ENCODE results near the gene KIFC3. TPM values are rescaled to one million over a fixed set of nuclear protein-coding genes. Genes with fewer than 3 reads are reported as not detected.

Gene KIFC3
- total RNA-seq, 2 donors from 2014 or later = 3.8 to 5.7 TPM

DNA sequence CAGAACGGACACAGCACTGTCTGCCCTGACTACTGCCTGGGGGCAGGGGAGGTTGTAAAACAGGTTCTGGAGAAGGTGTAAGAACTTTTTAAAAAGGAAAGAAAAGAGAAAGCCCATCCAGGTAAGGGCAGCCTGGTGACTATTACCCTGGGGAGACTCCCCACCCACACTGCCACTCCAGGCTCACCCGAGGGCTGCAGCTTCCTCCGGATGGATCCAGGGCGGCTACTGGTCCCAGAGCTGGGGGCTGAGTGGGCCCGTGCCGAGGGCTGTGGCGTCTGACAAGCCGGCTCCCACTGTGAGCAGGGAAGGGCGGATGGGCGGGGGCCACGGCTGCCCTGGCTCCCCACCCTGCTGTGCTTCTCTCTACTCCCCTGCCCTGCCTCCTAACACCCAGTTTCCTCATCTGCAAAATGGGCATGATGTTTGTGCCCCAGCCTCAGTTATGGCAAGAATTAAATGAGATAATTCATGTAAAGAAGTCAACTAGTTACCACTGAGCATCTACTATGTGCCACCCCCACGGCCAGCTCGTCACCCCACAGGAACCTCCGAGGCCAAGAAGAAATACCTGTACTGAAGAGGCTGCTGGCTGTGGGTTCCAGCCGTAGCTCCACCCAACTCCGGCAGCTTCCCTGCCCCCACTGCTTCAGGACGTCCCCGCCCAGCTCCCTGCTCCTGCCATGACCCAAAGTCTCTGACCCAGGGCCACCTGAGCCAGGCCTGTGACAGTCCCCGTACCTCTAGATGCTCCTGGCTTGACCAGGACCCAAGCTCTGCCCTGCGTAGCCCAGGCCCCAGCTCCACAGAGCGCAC, 42.5 kb downstream of the KIFC3 start:
- Histone ChIP-seq H3K36me3 (no peaks in the 10 kb centered on the region), H3K4me3 (no peak overlapping the region), H3K9me3 (no peaks in the 10 kb centered on the region), H3K27me3 (no peaks in the 10 kb centered on the region), H3K9ac (ENCODE audit: low read depth in 2 of 2, low read length in 2 of 2) (no peak overlapping the region), H3K27ac (no peak overlapping the region), H3K4me1 (no peaks in the 10 kb centered on the region)
- DNase-seq = no peak
- intact Hi-C loops (cut with DNase I) = loop anchor here (10.0 kb wide), 1 partner anchor 235 kb away; no protein-coding TSS in a partner anchor
- TF ChIP-seq, protein P1, sequence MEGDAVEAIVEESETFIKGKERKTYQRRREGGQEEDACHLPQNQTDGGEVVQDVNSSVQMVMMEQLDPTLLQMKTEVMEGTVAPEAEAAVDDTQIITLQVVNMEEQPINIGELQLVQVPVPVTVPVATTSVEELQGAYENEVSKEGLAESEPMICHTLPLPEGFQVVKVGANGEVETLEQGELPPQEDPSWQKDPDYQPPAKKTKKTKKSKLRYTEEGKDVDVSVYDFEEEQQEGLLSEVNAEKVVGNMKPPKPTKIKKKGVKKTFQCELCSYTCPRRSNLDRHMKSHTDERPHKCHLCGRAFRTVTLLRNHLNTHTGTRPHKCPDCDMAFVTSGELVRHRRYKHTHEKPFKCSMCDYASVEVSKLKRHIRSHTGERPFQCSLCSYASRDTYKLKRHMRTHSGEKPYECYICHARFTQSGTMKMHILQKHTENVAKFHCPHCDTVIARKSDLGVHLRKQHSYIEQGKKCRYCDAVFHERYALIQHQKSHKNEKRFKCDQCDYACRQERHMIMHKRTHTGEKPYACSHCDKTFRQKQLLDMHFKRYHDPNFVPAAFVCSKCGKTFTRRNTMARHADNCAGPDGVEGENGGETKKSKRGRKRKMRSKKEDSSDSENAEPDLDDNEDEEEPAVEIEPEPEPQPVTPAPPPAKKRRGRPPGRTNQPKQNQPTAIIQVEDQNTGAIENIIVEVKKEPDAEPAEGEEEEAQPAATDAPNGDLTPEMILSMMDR (IDR thresholded peaks at IDR 0.05) = no peak

DNA sequence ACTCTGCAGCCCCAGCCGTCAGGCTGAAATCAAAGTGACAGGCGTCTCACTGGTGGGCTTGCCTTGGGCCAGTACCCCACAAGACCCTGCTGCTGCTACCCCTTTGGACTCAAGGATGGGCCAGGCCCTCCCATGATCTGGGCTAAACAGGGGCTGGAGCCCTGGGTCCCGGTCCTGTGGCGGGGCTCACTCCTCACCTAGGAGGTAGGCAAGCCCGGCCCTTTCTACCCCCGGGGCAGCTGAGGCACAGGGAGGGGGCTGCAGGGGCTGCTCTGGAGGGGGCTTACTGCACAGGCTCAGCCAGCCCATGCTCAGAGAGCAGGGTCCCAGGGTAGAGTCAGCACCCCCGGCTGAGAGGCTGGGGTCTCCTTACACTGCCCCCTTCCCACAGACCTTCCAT, 43.2 kb downstream of the KIFC3 start:
- Histone ChIP-seq H3K4me1 (no peaks in the 10 kb centered on the region), H3K4me3 (no peak overlapping the region), H3K9ac (ENCODE audit: low read depth in 2 of 2, low read length in 2 of 2) (no peak overlapping the region), H3K9me3 (no peaks in the 10 kb centered on the region), H3K36me3 (no peaks in the 10 kb centered on the region), H3K27ac (no peak overlapping the region), H3K27me3 (no peaks in the 10 kb centered on the region)
- intact Hi-C loops (cut with DNase I) = loop anchor here (10.0 kb wide), 1 partner anchor 236 kb away; no protein-coding TSS in a partner anchor
- DNase-seq = no peak
- TF ChIP-seq, protein P1 (IDR thresholded peaks at IDR 0.05) = no peak

- DNase-seq = no peak
- Histone ChIP-seq H3K4me3 (no peak overlapping the region), H3K36me3 (no peaks in the 10 kb centered on the region), H3K4me1 (no peaks in the 10 kb centered on the region), H3K27me3 (no peaks in the 10 kb centered on the region), H3K9ac (ENCODE audit: low read depth in 2 of 2, low read length in 2 of 2) (no peak overlapping the region), H3K9me3 (no peaks in the 10 kb centered on the region), H3K27ac (no peak overlapping the region)
- TF ChIP-seq, protein P1 (IDR thresholded peaks at IDR 0.05) = no peak
- intact Hi-C loops (cut with DNase I) = loop anchor here (10.0 kb wide), 1 partner anchor 236 kb away; no protein-coding TSS in a partner anchor
These were observed 43.8 kb downstream of the KIFC3 start for GRCh38 chr16:57758331-57759117.

DNA sequence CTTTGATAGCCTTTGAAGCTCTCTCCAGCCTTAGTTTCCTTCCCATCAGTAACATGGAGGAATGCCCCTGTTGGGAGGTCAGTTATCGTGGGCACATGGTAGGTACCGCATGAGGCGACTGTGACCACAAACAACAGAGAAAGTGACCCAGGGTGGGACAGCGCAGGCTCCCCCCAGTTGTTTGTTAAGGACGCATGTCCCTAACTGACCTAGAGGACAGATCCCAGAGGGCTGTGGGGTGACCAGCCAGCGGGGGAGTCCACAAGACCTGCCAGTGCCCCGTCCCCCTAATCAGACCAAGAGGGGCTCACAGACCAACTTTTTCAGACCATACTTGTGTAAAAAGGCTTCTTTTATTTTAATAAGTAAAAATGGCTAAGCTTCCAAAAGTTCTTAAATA, 44.4 kb downstream of the KIFC3 start:
- intact Hi-C loops (cut with DNase I) = loop anchor here (2.0 to 10.0 kb wide), 2 partner anchors 105 to 237 kb away; no protein-coding TSS in a partner anchor
- H3K27ac ChIP-seq = no peak overlapping the region
- TF ChIP-seq, protein P1 (IDR thresholded peaks at IDR 0.05) = no peak
- no peaks in the 10 kb centered on the region for H3K27me3 ChIP-seq
- no peaks in the 10 kb centered on the region for H3K36me3 ChIP-seq
- no peak for DNase-seq
- H3K4me1 ChIP-seq = no peaks in the 10 kb centered on the region
- H3K4me3 ChIP-seq = no peak overlapping the region
- H3K9ac ChIP-seq (ENCODE audit: low read depth in 2 of 2, low read length in 2 of 2) = no peak overlapping the region
- no peaks in the 10 kb centered on the region for H3K9me3 ChIP-seq

- H3K36me3 ChIP-seq = no peaks in the 10 kb centered on the region
- no peaks in the 10 kb centered on the region for H3K9me3 ChIP-seq
- TF ChIP-seq, protein P1 (IDR thresholded peaks at IDR 0.05) = peak; percentile 98
- intact Hi-C loops (cut with DNase I) = loop anchor here (2.0 to 10.0 kb wide), 2 partner anchors 105 to 237 kb away; no protein-coding TSS in a partner anchor
- no peak overlapping the region for H3K9ac ChIP-seq (ENCODE audit: low read depth in 2 of 2, low read length in 2 of 2)
- no peak overlapping the region for H3K27ac ChIP-seq
- no peak overlapping the region for H3K4me3 ChIP-seq
- no peaks in the 10 kb centered on the region for H3K4me1 ChIP-seq
- peak; percentile 94 for DNase-seq
- no peaks in the 10 kb centered on the region for H3K27me3 ChIP-seq
These were observed 44.9 kb downstream of the KIFC3 start for GRCh38 chr16:57757326-57757786.

Data from colonic mucosa (tissue), 4 donors.